Lower leg skin (tissue), 4 donors: ENCODE measurements around the gene TOP2B. TPM values are rescaled to one million over a fixed set of nuclear protein-coding genes. Genes with fewer than 3 reads are reported as not detected.

ENCODE experiments used
- DNase-seq, 2 donors: peaks; one replicate each; pipeline ENCODE4 v3.0.0-alpha.2; 2019; ENCODE audit warnings: low spot score in 2 of 2
- H3K4me3 ChIP-seq: fragments of 200-600 bp; sonication (generic); 2 replicates; pipeline ENCODE4 v1.5.1; 2017; ENCODE audit warnings: mild to moderate bottlenecking, low read depth; ENCODE audit not compliant: poor library complexity, severe bottlenecking
- POLR2A ChIP-seq, 2 donors: fragments of 450-650 bp; IDR thresholded peaks; one replicate each; pipeline ENCODE4 v1.6.1; 2016 to 2017; ENCODE audit warnings: antibody characterized with exemption in 2 of 2, mild to moderate bottlenecking in 1 of 2, moderate library complexity in 1 of 2
- WGBS, 2 donors: methylation state at CpG; one replicate each; pipeline ENCODE4 v1.1.5; 2018; 5-methylcytosine and 5-hydroxymethylcytosine counted together
- intact Hi-C: fragments of 100-400 bp; cut with DNase I; formaldehyde crosslinking; loops from one replicate; pipeline ENCODE4 v1.15.0; 2023; ENCODE audit warnings: low total_unique reads
- total RNA-seq, 4 donors: library from RNA; depleted of rRNA; stranded (reverse); fragments of >200 nt; gene quantifications; one replicate each; pipeline ENCODE4 v1.1.0, GENCODE V29; 2016
- TF ChIP-seq, protein P1 (sequence below), 3 donors: fragments of 450-650 bp; IDR thresholded peaks; one replicate each; pipeline ENCODE4 v1.5.1; 2016; ENCODE audit warnings: antibody characterized with exemption in 3 of 3, mild to moderate bottlenecking in 3 of 3, moderate library complexity in 2 of 3

TOP2B gene
- total RNA-seq, 4 donors from 2014 or later = 62.9 to 77.4 (median 65.4) TPM

- intact Hi-C loops = no loop called here
- no peak for DNase-seq
- 94 to 96% methylated on average over 10 of the region's 10 CpGs for WGBS, 2 donors
- H3K4me3 ChIP-seq = no peak overlapping the region
- no peak for TF ChIP-seq POLR2A (IDR thresholded peaks at IDR 0.05)
- TF ChIP-seq, protein P1, sequence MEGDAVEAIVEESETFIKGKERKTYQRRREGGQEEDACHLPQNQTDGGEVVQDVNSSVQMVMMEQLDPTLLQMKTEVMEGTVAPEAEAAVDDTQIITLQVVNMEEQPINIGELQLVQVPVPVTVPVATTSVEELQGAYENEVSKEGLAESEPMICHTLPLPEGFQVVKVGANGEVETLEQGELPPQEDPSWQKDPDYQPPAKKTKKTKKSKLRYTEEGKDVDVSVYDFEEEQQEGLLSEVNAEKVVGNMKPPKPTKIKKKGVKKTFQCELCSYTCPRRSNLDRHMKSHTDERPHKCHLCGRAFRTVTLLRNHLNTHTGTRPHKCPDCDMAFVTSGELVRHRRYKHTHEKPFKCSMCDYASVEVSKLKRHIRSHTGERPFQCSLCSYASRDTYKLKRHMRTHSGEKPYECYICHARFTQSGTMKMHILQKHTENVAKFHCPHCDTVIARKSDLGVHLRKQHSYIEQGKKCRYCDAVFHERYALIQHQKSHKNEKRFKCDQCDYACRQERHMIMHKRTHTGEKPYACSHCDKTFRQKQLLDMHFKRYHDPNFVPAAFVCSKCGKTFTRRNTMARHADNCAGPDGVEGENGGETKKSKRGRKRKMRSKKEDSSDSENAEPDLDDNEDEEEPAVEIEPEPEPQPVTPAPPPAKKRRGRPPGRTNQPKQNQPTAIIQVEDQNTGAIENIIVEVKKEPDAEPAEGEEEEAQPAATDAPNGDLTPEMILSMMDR (IDR thresholded peaks at IDR 0.05) = no peak
These were observed 86.6 kb downstream of the TOP2B start for GRCh38 chr3:25578059-25578458.

GRCh38 chr3:25576831-25577454, 87.8 kb downstream of the TOP2B start:
- DNase-seq = no peak
- intact Hi-C loops = no loop called here
- TF ChIP-seq, protein P1 (IDR thresholded peaks at IDR 0.05) = no peak
- TF ChIP-seq POLR2A (IDR thresholded peaks at IDR 0.05) = no peak
- 81 to 93% methylated on average over 15 of the region's 15 CpGs for WGBS, 2 donors
- H3K4me3 ChIP-seq = no peak overlapping the region

- 66 to 83% methylated on average over 4 of the region's 4 CpGs for WGBS, 2 donors
- no peak for DNase-seq
- H3K4me3 ChIP-seq = no peak overlapping the region
- intact Hi-C loops = no loop called here
- TF ChIP-seq, protein P1 (IDR thresholded peaks at IDR 0.05) = no peak
- TF ChIP-seq POLR2A (IDR thresholded peaks at IDR 0.05) = no peak
These were observed 88.6 kb downstream of the TOP2B start for GRCh38 chr3:25576146-25576545.

- no peak overlapping the region for H3K4me3 ChIP-seq
- TF ChIP-seq, protein P1 (IDR thresholded peaks at IDR 0.05) = no peak
- TF ChIP-seq POLR2A (IDR thresholded peaks at IDR 0.05) = no peak
- intact Hi-C loops = no loop called here
- DNase-seq = no peak
- 94 to 95% methylated on average over 12 of the region's 12 CpGs for WGBS, 2 donors
These were observed 89.7 kb downstream of the TOP2B start for GRCh38 chr3:25575001-25575400.

DNA sequence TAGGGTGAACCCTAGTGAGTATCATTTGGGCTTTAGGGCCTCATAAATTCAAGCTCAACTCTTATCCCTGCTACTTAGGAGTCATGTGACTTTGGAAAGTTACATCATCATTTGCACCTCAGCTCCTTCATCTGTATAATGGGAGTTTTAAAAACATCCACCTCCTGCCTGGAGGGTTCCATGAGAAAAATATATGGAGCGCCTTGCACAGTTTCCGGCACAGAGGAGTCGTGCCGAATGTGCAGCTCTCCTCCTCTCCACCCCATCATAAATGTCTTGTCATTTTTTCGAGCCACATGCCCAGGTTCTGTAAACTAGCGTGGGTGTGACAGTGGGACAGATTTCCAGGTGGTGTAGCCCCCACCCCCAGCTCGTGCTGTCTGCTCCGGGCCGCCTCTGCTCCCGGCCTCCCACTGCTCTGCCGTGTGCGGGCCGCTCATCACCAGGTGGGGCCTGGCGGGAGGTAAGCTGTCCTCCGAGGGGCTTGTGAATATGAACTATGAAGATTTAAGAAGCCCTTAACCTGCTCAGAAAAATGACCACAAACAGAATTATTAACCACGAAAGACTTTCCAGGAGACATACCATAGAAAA, 90.4 kb downstream of the TOP2B start:
- intact Hi-C loops = no loop called here
- WGBS, 2 donors = 94 to 95% methylated on average over 16 of the region's 16 CpGs
- H3K4me3 ChIP-seq = no peak overlapping the region
- no peak for TF ChIP-seq POLR2A (IDR thresholded peaks at IDR 0.05)
- TF ChIP-seq, protein P1 (IDR thresholded peaks at IDR 0.05) = no peak
- no peak for DNase-seq
